ENCODE measurements around the gene RC3H1. TPM values are rescaled to one million over a fixed set of nuclear protein-coding genes. Genes with fewer than 3 reads are reported as not detected.

RC3H1 gene, protein sequence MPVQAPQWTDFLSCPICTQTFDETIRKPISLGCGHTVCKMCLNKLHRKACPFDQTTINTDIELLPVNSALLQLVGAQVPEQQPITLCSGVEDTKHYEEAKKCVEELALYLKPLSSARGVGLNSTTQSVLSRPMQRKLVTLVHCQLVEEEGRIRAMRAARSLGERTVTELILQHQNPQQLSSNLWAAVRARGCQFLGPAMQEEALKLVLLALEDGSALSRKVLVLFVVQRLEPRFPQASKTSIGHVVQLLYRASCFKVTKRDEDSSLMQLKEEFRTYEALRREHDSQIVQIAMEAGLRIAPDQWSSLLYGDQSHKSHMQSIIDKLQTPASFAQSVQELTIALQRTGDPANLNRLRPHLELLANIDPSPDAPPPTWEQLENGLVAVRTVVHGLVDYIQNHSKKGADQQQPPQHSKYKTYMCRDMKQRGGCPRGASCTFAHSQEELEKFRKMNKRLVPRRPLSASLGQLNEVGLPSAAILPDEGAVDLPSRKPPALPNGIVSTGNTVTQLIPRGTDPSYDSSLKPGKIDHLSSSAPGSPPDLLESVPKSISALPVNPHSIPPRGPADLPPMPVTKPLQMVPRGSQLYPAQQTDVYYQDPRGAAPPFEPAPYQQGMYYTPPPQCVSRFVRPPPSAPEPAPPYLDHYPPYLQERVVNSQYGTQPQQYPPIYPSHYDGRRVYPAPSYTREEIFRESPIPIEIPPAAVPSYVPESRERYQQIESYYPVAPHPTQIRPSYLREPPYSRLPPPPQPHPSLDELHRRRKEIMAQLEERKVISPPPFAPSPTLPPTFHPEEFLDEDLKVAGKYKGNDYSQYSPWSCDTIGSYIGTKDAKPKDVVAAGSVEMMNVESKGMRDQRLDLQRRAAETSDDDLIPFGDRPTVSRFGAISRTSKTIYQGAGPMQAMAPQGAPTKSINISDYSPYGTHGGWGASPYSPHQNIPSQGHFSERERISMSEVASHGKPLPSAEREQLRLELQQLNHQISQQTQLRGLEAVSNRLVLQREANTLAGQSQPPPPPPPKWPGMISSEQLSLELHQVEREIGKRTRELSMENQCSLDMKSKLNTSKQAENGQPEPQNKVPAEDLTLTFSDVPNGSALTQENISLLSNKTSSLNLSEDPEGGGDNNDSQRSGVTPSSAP
- total RNA-seq = 7.4 and 7.9 TPM in 2 replicates

DNA sequence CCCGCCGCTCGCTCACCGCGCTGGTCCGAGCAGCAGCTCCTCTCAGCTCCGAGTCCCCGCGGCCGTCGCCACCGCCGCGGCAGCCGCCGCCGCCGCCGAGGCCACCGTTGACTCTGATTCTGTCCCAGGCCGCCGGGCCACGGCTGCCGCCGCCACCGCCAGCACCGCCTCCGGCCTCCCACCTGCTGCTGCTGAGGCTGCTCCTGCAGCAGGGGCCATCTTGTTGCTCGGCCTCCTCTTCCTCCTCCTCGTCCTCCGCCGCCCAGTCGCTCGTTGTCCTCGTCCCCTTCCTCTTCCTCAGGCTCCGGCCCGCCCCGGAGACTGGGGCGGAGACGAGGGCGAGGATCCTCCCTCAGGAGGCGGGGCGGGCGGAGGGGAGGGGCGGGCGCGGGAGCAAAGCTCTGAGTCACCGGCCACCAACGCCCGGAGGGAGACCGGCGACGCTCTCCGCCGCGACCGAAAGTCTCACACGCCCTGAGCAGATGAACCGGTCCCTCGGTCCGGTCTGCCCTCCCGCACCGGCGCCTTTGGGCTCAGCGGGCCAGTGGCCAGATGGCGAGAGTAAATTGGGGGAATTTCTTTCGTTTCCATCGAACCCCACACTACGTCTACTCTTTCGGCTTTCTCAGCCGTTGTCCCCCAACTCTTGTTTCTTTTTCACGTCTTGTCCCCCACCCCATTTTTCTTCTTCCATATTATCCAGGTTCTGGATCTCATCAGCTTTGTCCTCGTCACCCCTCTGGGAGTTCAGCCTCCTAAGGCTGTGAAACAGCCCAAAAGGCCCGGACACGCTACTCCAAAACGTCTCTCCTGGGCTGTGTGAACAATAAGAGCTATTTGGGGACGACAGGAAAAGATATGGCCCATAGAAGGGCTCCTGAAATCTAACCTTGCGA is at the start of gene RC3H1:
RC3H1 (minus strand) TSS at position 278 of the 896 bp plus-strand sequence. CDS start 29,372 bp downstream, outside the sequence.

DNA sequence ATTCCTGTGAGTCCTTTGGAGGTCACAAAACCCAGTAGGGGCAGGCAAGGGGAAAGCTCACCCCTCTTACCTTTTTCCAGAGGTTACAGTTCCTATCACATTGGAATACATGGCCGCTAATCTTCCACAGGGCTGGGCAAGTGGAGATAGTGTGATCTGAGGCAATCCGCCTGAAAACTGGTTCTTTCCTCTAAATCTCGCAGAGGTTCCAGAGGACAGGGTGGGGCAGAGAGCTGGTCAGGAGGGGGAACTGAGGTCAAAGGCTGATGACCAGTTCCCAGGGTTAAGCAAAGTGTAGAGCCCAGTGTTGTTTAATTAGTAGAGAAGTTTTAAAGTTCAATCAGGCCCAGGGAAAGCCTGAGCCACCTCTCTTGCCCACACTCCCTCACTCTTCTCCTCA is 105.0 kb downstream of the RC3H1 start, which contains the start of gene SERPINC1:
SERPINC1 (minus strand) TSS at position 179 of the 400 bp plus-strand sequence; CDS start at position 111, 68 bp downstream.

Other genes starting within 250 kb of the RC3H1 start
- 29.6 and 30.6 TPM in 2 replicates for gene DARS2, start 197.7 kb downstream of the RC3H1 start, total RNA-seq
- gene CENPL, start 197.5 kb downstream of the RC3H1 start, total RNA-seq = 22.9 and 23.8 TPM in 2 replicates
- gene GAS5, start 154.4 kb downstream of the RC3H1 start, total RNA-seq = 496 and 502 TPM in 2 replicates
- gene ZBTB37, start 154.0 kb downstream of the RC3H1 start, total RNA-seq = 1.2 and 1.8 TPM in 2 replicates
- gene SERPINC1, start 105.0 kb downstream of the RC3H1 start, total RNA-seq = 0.15 TPM in 1 of 2 replicates, not detected in the other
- 9.7 and 10.4 TPM in 2 replicates for gene RABGAP1L, start 137.2 kb upstream of the RC3H1 start, total RNA-seq

Measured in bronchus fibroblast of lung (primary cell).